Tibial nerve (tissue), 4 donors: Measurements from ENCODE around the gene ALPI.
"Not testable (repeated sequence)": the region's sequence is repeated elsewhere in the genome, so short reads cannot be mapped to it uniquely, and the experiment has no call there.

Source experiments
- CTCF ChIP-seq, 5 experiments: fragments of 200-600 bp in 3 of 5; fragments of 450-650 bp in 2 of 5; sonication (generic) in 3 of 5; IDR thresholded peaks; one replicate each; pipeline ENCODE4 v1.5.1; 2016 to 2019; ENCODE audit warnings: antibody characterized with exemption in 5 of 5, mild to moderate bottlenecking in 3 of 5, moderate library complexity in 2 of 5
- EP300 ChIP-seq, 2 donors: sonication (generic); formaldehyde crosslinking; IDR thresholded peaks; one replicate each; pipeline ENCODE4 v1.6.1; 2017; ENCODE audit warnings: antibody characterized with exemption in 2 of 2, mild to moderate bottlenecking in 1 of 2

- TF ChIP-seq CTCF, EP300 (IDR thresholded peaks at IDR 0.05): not testable (repeated sequence)
Measured at GRCh38 chr2:232409617-232410016, 46.3 kb upstream of the ALPI start.
